ENCODE data around the gene LHPP.

Gene LHPP

DNA sequence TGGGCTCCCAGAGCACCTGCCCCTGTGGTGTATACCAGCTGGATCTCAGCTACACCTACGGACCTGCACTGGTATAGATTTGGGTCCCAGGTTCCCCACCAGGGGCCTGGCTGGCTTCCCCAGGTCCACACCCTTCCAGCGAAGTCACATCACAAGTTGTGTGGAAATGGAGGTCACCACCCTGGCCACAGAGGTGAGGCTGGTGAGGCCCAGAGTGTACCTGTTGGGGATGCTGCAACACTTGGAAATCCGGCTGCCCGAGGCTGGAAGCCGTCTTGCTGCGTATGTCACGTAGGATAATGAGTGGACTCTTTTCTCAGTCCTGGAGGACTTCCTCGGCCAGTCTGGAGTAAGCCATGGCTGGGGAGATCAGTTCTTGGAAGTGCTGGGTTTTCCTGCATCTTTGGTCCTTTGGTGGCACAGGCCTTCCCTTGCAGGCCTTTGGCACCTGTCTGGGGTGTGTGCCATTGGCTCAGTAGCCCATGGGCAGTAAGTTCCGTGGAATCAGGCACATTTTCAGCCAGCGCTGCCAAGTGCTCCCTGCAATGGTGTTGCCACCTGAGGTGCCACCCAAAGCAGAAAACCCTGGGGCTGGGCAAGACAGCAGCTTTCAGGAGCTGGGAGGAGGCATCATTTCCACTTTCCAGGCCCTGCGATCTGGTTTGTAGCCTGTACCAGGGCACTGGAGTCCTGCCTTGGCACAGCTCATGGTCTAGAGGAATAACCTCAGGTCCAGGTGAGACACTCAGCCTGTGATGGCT lies 97.9 kb downstream of the LHPP start:
- DNase-seq = no peak

GRCh38 chr10:124560377-124561105 lies 98.9 kb downstream of the LHPP start:
- DNase-seq = no peak

DNA sequence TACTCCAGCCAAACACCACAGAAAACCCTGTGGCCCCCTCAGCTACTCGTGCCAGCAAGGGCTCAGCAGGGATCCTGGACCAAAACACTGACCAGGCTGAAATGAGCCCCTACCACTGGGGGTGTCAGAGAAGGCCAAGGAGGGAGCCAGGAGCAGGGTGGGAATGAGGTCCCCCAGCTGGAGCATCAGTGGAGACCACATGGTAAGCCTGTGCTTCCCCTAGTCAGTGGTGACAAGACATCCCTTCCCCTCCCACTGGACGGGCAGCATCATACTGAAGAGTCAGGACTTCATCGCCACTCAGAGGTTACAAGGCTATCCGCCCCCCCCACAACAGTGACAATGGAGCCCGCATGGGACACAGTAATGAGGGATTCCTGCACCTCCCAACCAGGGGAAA lies 99.6 kb downstream of the LHPP start:
- DNase-seq = no peak

GRCh38 chr10:124562425-124563060 lies 100.9 kb downstream of the LHPP start:
- no peak for DNase-seq

GRCh38 chr10:124563320-124564040 lies 101.9 kb downstream of the LHPP start:
- no peak for DNase-seq

DNA sequence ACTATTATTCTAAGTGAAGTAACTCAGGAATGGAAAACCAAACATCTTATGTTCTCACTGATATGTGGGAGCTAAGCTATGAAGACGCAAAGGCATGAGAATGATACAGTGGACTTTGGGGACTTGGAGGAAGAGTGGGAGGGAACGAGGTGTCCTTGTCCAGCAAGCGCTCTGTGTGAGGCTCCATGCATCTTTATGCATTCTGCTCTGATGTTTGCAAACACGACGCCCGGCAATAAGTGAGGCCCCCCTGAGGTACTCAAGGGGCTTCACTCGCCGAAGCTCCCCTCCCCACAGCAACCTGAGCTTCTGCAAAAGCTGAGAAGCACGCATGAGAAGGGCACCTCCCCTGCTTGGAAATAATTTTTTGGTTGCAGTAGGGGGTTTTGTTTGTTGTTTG lies 103.3 kb downstream of the LHPP start:
- DNase-seq = no peak

DNA sequence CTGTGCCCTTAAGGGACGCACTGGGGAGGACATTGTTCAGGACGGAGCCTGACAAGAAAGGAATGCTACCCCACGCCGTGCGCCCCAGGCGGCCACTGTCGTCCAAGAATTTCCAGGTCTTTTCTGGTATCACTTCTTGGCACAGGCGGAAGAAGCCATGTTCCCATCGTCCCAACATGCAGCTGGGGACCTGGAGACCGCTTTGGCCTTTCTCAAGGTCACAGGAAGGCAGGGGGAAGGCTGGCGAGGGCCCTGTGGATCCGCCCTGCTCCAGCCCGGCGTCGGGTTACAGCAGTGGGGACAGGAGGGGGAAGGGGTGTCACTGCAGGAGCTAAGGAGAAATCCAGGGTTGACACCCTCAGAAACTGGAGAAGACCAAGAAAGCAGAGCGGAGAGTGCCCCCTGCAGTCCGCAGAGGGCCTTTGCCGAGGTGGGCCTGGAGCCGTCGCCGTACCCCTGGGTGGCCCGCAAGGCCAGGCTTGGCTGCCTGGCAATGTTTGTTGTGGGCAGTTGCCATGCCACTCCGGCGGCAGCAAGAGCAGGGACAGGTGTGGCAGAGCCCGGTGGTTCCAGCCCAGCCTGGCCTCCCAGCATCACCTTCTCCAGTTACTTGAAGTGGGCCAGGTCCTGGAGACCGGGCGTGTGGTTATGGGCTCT lies 104.1 kb downstream of the LHPP start:
- no peak for DNase-seq

DNA sequence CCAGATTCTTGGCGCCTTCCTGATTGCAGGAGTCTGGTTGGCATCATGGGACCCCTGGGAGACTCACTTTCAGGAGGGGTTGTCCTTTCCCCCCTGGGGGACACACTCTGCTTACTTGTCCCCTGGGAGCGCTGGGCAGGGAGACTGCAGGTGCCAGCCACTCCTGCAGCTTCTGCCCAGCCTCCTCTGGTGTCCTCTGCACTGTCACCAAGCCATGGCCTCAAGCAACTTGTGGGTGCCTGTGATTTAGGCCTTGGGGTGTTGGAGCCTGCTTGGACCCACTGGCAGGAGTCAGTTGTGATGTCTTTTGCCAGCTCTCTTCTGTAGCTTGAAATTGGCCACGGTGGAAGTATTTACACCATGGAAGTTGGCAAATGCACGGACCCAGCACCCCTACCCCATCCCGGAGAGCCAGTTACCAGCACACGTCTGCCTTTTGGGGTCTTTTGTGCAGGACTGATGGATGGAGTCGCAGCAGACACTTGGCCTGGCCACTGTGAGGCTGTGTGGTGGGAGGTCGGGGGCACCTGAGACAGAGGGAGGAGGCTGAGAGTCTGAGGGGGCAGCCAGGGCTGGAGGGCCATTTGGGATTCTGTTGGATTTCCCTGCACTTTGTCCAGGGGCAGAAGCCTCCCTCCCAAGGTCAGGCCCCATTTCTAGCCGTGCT lies 104.7 kb downstream of the LHPP start:
- DNase-seq = no peak

- DNase-seq = no peak
Measured at GRCh38 chr10:124566981-124567835, 105.6 kb downstream of the LHPP start.

- DNase-seq = no peak
Measured at GRCh38 chr10:124568339-124568738, 106.7 kb downstream of the LHPP start.

GRCh38 chr10:124568848-124569622 lies 107.4 kb downstream of the LHPP start:
- DNase-seq = no peak

- DNase-seq = no peak
Measured at GRCh38 chr10:124569623-124570470, 108.2 kb downstream of the LHPP start.

DNA sequence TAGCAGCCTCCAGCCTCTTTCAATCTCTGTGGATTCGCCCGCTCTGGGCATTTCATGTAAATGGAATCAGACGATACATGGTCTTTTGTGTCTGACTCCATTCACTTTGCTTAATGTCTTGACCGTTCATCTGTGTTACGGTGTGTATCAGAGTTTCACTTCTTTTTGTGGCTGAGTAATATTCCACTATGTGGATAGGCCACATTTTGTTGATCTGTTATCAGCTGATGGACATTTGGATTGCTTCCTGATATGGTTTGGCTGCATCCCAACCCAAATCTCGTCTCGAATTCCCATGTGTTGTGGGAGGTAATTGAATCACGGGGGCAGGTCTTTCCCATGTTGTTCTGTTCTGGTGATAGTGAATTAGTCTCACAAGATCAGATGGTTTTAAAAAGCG lies 109.0 kb downstream of the LHPP start:
- no peak for DNase-seq

GRCh38 chr10:124572751-124573150 lies 111.1 kb downstream of the LHPP start:
- DNase-seq = no peak

- DNase-seq = no peak
Measured at GRCh38 chr10:124573726-124574455, 112.3 kb downstream of the LHPP start.

DNA sequence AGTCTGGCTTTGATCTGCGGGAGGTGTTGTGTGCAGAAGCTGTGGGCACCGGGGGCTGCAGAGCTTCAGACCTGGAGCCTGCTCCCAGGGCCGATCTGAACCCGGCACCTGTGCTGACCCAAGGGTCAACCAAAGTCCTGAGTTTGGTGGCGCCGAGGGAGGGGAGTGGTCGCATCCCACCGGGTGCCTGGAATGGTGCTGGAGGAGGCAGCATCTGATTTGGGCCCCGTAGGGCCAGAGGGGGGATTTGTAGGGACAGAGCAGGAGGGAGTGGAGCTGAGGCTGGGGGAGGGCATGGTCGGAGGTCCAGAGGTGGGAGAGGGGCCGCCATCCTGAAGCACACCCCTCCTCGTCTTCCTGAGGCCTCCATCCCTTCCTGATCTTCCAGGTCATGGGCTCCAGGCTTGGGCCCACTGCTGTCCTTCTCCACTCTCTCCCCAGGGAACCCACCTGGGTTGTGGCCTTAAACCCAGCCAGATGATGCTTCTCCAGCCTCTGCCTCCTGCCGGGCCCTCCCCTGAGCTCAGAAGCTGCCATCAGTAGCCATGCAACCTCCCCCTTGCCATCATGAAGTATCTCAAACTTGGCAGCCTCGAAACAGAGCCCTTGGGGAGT lies 112.9 kb downstream of the LHPP start:
- DNase-seq = no peak

- no peak for DNase-seq
Measured at GRCh38 chr10:124575107-124576035, 113.7 kb downstream of the LHPP start.
